NCI-H2029 treated with DMSO at 0.1 percent for 48 hours (cell line): ENCODE measurements around the gene ZNF71.
"Not testable (repeated sequence)": the region's sequence is repeated elsewhere in the genome, so short reads cannot be mapped to it uniquely, and the experiment has no call there.

ENCODE experiments used
- DNase-seq: peaks from one replicate; lab custom pipeline; 2025; lab: John Stamatoyannopoulos, UW

The ZNF71 gene

GRCh38 chr19:56622374-56622773, 27.3 kb downstream of the ZNF71 start:
- no peak for DNase-seq

- no peak for DNase-seq
Measured at GRCh38 chr19:56623006-56623405, 27.9 kb downstream of the ZNF71 start.

- DNase-seq, result no peak
Measured at GRCh38 chr19:56625708-56626107, 30.6 kb downstream of the ZNF71 start.

- DNase-seq, result no peak
Measured at GRCh38 chr19:56633021-56633420, 37.9 kb downstream of the ZNF71 start.

- no peak for DNase-seq
Measured at GRCh38 chr19:56637976-56638555, 43.0 kb downstream of the ZNF71 start.

GRCh38 chr19:56639217-56639616, 44.1 kb downstream of the ZNF71 start:
- no peak for DNase-seq

- DNase-seq, result no peak
Measured at GRCh38 chr19:56642711-56643459, 47.8 kb downstream of the ZNF71 start, which contains the start of gene SMIM17. SMIM17 (plus strand) TSS chr19:56643159; CDS start chr19:56645668, 2,509 bp downstream.

GRCh38 chr19:56643460-56643955, 48.4 kb downstream of the ZNF71 start:
- DNase-seq, result no peak

GRCh38 chr19:56654151-56654550, 59.0 kb downstream of the ZNF71 start:
- DNase-seq, result no peak

- DNase-seq, result no peak
Measured at GRCh38 chr19:56660381-56661107, 65.4 kb downstream of the ZNF71 start.

- DNase-seq, result no peak
Measured at GRCh38 chr19:56661248-56661647, 66.1 kb downstream of the ZNF71 start.

GRCh38 chr19:56663931-56664500, 68.9 kb downstream of the ZNF71 start:
- no peak for DNase-seq

- DNase-seq, result no peak
Measured at GRCh38 chr19:56664511-56664910, 69.4 kb downstream of the ZNF71 start.

- DNase-seq, result no peak
Measured at GRCh38 chr19:56667311-56667870, 72.3 kb downstream of the ZNF71 start.

- no peak for DNase-seq
Measured at GRCh38 chr19:56668676-56669075, 73.6 kb downstream of the ZNF71 start.

- no peak for DNase-seq
Measured at GRCh38 chr19:56670401-56670960, 75.4 kb downstream of the ZNF71 start.

- no peak for DNase-seq
Measured at GRCh38 chr19:56670961-56671612, 76.0 kb downstream of the ZNF71 start.

GRCh38 chr19:56671613-56671994, 76.5 kb downstream of the ZNF71 start, which contains the start of gene ZNF835:
ZNF835 (minus strand) TSS chr19:56671757; CDS start chr19:56665198, 6,559 bp downstream.
- DNase-seq, result no peak

- not testable (repeated sequence) for DNase-seq
Measured at GRCh38 chr19:56672610-56673009, 77.5 kb downstream of the ZNF71 start.
